ENCODE measurements around the gene MYPOP.
"Not testable (repeated sequence)": the region's sequence is repeated elsewhere in the genome, so short reads cannot be mapped to it uniquely, and the experiment has no call there.

The MYPOP gene

DNA sequence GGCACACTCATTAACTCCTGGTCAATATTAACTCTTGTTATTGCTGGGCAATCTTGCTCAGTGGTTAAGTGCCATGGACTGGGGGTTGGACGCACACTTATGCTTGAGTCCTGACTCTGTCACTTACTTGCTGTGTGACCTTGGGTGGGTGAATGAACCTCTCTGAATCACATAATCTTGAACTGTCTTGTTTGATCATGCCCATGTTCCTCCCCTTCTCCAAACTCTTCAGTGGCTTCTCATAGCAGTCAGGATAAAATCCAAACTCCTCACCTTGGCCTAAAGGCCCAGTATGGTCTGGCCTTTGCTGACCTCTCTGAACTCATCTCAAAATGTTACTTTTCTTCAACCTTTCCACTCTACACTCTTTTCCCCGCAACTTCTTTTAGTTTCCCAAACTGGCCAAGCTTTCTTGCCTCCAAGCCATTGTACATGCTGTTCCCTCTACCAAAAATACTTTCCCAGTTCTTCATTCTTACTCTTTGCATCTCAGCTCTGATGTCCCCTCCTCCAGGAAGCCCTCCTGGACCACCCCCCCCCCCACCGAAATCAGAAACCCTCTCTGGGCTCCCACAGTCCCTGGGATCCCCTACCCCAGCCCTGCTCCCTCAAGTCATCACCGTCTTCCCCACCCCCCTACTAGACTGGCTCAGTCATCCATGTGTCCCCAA lies 2.4 kb downstream of the MYPOP start:
- TF ChIP-seq POLR2AphosphoS5 (IDR thresholded peaks at IDR 0.05; ENCODE audit: low read depth, low read length) (no peak), POLR2A (IDR thresholded peaks at IDR 0.05; ENCODE audit: low read depth, low read length) (no peak), SPI1 (IDR thresholded peaks at IDR 0.05; ENCODE audit: low read depth, low read length) (no peak), TAF1 (IDR thresholded peaks at IDR 0.05; ENCODE audit: low read depth, low read length) (no peak), PAX5 (IDR thresholded peaks at IDR 0.05; ENCODE audit: insufficient read depth, low read length, severe bottlenecking) (no peak), POU2F2 (IDR thresholded peaks at IDR 0.05; ENCODE audit: low read depth, low read length) (no peak)
- FAIRE-seq: no peak

DNA sequence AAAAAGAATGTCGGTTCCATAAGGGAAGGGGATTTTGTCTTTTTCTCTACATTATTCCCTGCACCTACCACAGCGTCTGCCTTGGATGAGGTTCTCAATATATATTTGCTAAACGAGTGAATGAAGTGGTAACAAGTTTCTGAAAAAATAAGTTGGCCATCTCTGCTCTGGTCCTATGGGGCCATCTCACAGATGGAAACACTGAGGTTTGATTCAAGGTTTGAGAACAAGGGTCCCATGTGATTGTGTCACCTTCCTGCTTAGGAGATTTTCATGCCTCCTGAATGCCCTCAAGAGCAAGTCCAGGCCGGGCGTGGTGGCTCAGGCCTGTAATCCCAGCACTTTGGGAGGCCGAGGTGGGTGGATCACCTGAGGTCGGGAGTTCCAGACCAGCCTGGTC lies 3.2 kb downstream of the MYPOP start:
- no peak for FAIRE-seq
- TF ChIP-seq TAF1 (IDR thresholded peaks at IDR 0.05; ENCODE audit: low read depth, low read length) (no peak), POLR2AphosphoS5 (IDR thresholded peaks at IDR 0.05; ENCODE audit: low read depth, low read length) (no peak), SPI1 (IDR thresholded peaks at IDR 0.05; ENCODE audit: low read depth, low read length) (no peak), POU2F2 (IDR thresholded peaks at IDR 0.05; ENCODE audit: low read depth, low read length) (no peak), POLR2A (IDR thresholded peaks at IDR 0.05; ENCODE audit: low read depth, low read length) (no peak), PAX5 (IDR thresholded peaks at IDR 0.05; ENCODE audit: insufficient read depth, low read length, severe bottlenecking) (no peak)

More for the DNA sequence above, 2.4 kb downstream of the MYPOP start:
- no peak for DNase-seq (ENCODE audit: insufficient read length, low spot score)

DNA sequence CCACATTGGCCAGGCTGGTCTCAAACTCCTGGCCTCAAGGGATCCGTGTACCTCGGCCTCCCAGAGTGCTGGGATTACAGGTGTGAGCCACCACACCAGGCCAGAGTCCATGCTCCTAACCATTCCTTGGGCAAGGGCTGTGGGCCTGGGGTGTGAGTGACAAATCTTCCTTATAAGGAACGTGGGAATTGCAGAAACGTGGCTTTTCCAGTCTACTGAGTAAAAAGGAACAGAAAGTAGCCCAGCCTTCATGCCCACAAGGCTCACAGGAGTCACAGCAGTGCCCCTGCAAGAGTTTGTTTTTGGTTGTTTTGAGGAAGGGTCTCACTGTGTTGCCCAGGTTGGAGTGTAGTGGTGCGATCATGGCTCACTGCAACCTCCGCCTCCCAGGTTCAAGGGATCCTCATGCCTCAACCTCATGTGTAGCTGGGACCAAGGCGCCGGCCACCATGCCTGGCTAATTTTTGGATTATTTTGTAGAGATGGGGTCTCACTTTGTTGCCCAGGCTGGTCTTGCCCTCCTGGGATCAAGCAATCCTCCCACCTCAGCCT lies 5.1 kb downstream of the MYPOP start:
- 0 out of 2 replicates have a peak, but pooled peaks have one; percentile 6 for TF ChIP-seq SPI1 (IDR thresholded peaks at IDR 0.05; ENCODE audit: low read depth, low read length)
- no peak for TF ChIP-seq POLR2A (IDR thresholded peaks at IDR 0.05; ENCODE audit: low read depth, low read length)
- no peak for DNase-seq (ENCODE audit: insufficient read length, low spot score)
- FAIRE-seq: no peak

More for the DNA sequence above, 3.2 kb downstream of the MYPOP start:
- DNase-seq (ENCODE audit: insufficient read length, low spot score): no peak

DNA sequence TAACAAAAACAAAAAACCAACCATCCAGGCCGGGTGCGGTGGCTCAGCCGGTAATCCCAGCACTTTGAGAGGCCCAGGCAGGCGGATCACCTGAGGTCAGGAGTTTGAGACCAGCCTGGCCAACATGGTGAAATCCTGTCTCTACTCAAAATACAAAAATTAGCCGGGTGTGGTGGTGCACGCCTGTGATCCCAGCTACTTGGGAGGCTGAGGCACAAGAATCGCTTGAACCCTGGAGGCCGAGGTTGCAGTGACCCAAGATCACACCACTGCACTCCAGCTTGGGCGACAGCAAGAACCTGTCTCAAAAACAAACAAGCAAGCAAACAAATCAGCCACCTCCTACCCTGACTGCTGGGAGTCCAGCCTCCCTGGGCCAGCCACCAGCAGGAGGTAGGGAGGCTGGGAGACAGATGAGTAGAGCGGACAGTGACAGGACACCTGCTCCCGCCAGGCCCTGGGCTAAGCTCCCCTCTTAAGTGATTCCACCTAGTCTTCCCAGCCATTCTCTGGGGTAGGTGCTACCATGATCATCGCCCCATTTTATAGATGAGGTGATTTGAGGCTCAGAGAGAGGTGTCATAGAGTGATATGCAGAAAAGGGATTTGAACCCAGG lies 6.3 kb downstream of the MYPOP start:
- not testable (repeated sequence) for DNase-seq (ENCODE audit: insufficient read length, low spot score); FAIRE-seq

DNA sequence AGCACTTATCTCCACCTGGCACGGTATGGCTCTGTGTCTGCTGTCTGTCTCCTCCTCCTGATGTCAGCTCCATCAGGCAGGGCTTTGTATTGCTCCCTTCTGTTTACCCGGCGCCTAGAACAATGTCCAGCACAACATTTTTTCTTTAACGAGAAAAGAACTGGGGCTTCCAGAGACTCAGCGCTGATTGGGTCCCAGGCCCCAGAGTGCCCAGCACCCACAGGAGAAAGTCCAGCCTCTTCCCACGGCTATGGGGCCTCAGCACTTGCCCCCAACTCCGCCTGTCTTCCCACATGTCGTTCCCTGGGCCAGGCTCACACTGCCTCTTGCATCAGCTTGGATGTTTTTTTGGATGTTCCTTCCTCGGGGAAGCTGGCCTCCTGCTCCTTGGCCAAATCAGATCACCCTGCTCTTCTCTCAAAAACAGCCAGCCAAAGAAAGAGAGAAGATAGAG lies 6.9 kb downstream of the MYPOP start:
- TF ChIP-seq SPI1 (IDR thresholded peaks at IDR 0.05; ENCODE audit: low read depth, low read length): no peak
- TF ChIP-seq POLR2AphosphoS5 (IDR thresholded peaks at IDR 0.05; ENCODE audit: low read depth, low read length): no peak
- TF ChIP-seq POLR2A (IDR thresholded peaks at IDR 0.05; ENCODE audit: low read depth, low read length): no peak
- no peak for TF ChIP-seq TAF1 (IDR thresholded peaks at IDR 0.05; ENCODE audit: low read depth, low read length)
- TF ChIP-seq POU2F2 (IDR thresholded peaks at IDR 0.05; ENCODE audit: low read depth, low read length): no peak
- TF ChIP-seq PAX5 (IDR thresholded peaks at IDR 0.05; ENCODE audit: insufficient read depth, low read length, severe bottlenecking): no peak
- no peak for FAIRE-seq

DNA sequence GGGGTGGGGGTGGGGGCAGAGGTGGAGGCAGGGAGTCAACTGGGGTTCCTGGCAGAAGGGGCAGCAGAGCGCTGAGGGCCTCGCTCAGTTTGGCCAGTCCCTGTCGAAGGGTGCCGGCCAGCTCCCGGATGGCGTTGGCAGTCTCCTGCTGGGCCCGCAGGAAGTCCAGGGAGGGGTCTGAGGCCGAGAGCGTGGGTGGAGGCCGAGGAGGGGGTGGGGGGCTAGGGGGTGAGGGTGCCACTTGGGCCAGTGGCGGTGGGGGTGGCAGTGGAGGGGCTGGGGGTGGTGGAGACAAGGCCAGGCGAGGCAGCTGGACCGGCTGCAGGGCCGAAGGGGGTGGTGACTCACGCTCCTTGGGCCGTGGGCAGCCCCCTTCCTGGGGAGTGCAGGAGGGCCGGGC lies 11.5 kb downstream of the MYPOP start:
- DNase-seq (ENCODE audit: insufficient read length, low spot score): no peak
- TF ChIP-seq POLR2A (IDR thresholded peaks at IDR 0.05; ENCODE audit: low read depth, low read length) (no peak), SPI1 (IDR thresholded peaks at IDR 0.05; ENCODE audit: low read depth, low read length) (no peak), TAF1 (IDR thresholded peaks at IDR 0.05; ENCODE audit: low read depth, low read length) (no peak), PAX5 (IDR thresholded peaks at IDR 0.05; ENCODE audit: insufficient read depth, low read length, severe bottlenecking) (no peak), POU2F2 (IDR thresholded peaks at IDR 0.05; ENCODE audit: low read depth, low read length) (no peak), POLR2AphosphoS5 (IDR thresholded peaks at IDR 0.05; ENCODE audit: low read depth, low read length) (no peak)
- no peak for FAIRE-seq

More for the DNA sequence above, 6.9 kb downstream of the MYPOP start:
- DNase-seq (ENCODE audit: insufficient read length, low spot score): no peak

DNA sequence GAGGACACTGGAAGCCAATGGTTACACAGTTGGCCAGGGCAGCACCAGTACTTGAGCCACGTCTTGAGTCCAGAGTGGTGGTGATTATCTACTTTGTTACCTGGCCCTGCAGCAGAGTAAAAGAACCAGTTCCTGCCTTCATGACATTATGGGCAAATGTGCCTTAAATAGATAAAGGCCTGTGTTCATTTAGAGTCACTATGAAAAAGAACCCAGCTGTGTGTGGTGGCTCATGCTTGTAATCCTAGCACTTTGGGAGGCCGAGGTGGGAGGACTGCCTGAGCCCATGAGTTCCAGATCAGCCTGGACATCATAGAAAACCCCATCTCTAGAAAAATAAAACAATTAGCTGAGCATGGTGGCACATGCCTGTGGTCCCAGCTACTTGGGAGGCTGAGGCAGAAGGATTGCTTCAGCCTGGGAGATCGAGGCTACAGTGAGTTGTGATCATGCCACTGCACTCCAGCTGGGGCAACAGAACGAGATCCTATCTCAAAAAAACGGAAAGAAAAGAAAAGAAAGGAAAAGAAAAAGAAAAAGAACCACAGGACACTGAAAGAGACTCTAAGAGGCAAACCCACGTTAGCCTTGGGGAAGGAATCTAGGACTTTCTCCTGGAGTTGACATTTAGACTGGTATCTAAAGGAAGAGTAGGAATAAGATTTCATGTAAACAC lies 13.1 kb downstream of the MYPOP start:
- DNase-seq (ENCODE audit: insufficient read length, low spot score): no peak
- FAIRE-seq: no peak
- TF ChIP-seq POLR2AphosphoS5 (IDR thresholded peaks at IDR 0.05; ENCODE audit: low read depth, low read length) (no peak), PAX5 (IDR thresholded peaks at IDR 0.05; ENCODE audit: insufficient read depth, low read length, severe bottlenecking) (no peak)

DNA sequence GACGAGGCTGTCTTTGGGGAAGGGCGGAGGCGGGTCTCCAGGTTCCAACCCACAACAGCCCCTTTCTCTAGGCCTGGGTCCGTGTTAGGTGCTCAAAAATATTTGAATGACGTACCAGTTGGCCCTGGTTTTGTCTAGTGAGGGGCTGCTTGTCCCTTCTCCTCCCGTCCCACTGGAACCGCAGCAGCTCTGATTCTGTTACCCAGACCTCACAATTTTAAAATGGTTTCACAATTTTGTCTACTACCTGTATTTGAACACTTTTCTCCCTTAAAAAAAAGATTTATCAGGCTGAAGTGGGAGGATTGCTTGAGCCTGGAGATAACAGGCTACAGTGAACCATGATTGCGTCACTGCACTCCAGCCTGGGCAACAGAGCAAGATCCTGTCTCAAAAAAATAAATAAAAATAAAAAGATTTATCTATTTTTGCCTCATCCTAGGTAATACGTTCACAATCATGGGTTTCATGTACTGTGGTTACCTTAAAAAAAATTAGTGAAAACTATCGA lies 15.2 kb downstream of the MYPOP start:
- TF ChIP-seq POU2F2 (IDR thresholded peaks at IDR 0.05; ENCODE audit: low read depth, low read length) (no peak), PAX5 (IDR thresholded peaks at IDR 0.05; ENCODE audit: insufficient read depth, low read length, severe bottlenecking) (no peak), SPI1 (IDR thresholded peaks at IDR 0.05; ENCODE audit: low read depth, low read length) (no peak), POLR2AphosphoS5 (IDR thresholded peaks at IDR 0.05; ENCODE audit: low read depth, low read length) (no peak), TAF1 (IDR thresholded peaks at IDR 0.05; ENCODE audit: low read depth, low read length) (no peak), POLR2A (IDR thresholded peaks at IDR 0.05; ENCODE audit: low read depth, low read length) (no peak)
- no peak for FAIRE-seq
- no peak for DNase-seq (ENCODE audit: insufficient read length, low spot score)

DNA sequence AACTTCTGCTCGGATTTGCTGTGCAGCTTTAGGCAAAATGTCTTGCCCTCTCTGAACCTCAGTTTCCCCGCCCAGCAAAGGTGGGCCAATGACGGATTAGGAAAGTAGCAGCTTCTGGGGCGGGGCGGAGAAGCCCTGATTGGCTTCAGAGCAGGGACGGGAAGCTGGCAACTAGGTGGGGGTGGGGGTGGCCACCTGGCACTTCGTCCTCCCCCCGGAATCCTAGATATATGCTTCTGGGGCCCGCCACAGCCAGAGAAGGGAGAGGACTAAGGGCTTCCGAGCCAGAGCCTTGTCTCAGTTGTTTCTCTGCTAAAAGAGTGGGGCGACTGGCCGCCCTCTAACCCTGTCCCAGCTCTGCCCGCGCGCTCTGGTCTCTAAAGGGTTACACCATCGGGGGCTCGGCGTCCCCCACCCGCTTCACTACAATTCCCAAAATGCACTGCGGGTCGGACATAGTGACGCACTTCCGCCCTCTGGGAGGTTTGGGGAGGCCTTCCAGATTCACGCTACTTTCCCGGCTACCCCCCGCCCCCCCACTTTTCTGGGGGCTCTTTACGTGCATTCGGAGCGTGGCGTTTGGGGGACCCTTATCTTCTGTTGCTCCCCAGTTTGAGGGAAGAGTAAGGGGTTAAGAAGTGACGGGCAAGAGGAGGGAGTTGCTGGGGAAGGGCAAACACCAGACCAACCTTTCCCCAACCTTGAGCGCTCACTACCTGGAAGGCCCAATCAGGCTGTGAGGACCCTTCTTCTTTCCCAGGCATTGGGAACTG lies 15.8 kb downstream of the MYPOP start:
- FAIRE-seq (peak; percentile 99), DNase-seq (ENCODE audit: insufficient read length, low spot score) (peak; percentile 86)

More for the DNA sequence above, 15.8 kb downstream of the MYPOP start:
- TF ChIP-seq TAF1 (IDR thresholded peaks at IDR 0.05; ENCODE audit: low read depth, low read length): peak; percentile 76; the same call in 1 of the 2 replicates
- peak; percentile 71; the same call in 1 of the 2 replicates for TF ChIP-seq POLR2A (IDR thresholded peaks at IDR 0.05; ENCODE audit: low read depth, low read length)
- peak; percentile 45; the same call in 1 of the 2 replicates for TF ChIP-seq POU2F2 (IDR thresholded peaks at IDR 0.05; ENCODE audit: low read depth, low read length)
- TF ChIP-seq PAX5 (IDR thresholded peaks at IDR 0.05; ENCODE audit: insufficient read depth, low read length, severe bottlenecking): no peak
- TF ChIP-seq POLR2AphosphoS5 (IDR thresholded peaks at IDR 0.05; ENCODE audit: low read depth, low read length): peak; percentile 50; the same call in 1 of the 2 replicates
- peak; percentile 51; the same call in 1 of the 2 replicates for TF ChIP-seq SPI1 (IDR thresholded peaks at IDR 0.05; ENCODE audit: low read depth, low read length)
